Adrenal gland (tissue), 12 donors: ENCODE results near the gene AGPAT3. TPM values are rescaled to one million over a fixed set of nuclear protein-coding genes. Genes with fewer than 3 reads are reported as not detected.

Experiments
- DNase-seq, 7 donors: peaks; one replicate each; pipeline ENCODE4 v3.0.0-alpha.2; 2019 to 2020
- H3K27ac ChIP-seq, 5 donors: fragments of 200-600 bp; sonication (generic) in 4 of 5; 1 replicate in 3 of 5; 2 replicates in 2 of 5; pipeline versions ENCODE4 v1.5.1 to v1.8.0; 2016 to 2020; ENCODE audit warnings: mild to moderate bottlenecking in 1 of 5
- H3K27me3 ChIP-seq: fragments of 200-600 bp; 2 replicates; pipeline ENCODE4 v1.8.0; 2021
- H3K36me3 ChIP-seq, 2 donors: fragments of 200-600 bp; replicated peaks in 1 of 2; 1 replicate in 1 of 2; 2 replicates in 1 of 2; pipeline versions ENCODE4 v1.5.1 to v1.8.0; 2018 to 2022
- H3K4me1 ChIP-seq, 2 donors: fragments of 200-600 bp; replicated peaks in 1 of 2; 1 replicate in 1 of 2; 2 replicates in 1 of 2; pipeline versions ENCODE4 v1.5.1 to v1.8.0; 2018 to 2021
- H3K4me3 ChIP-seq, 4 donors: fragments of 200-600 bp; sonication (generic) in 3 of 4; one replicate each; pipeline ENCODE4 v1.5.1; 2016 to 2018
- H3K9me3 ChIP-seq, 3 donors: fragments of 200-600 bp; sonication (generic) in 1 of 3; replicated peaks in 1 of 3; 1 replicate in 2 of 3; 2 replicates in 1 of 3; pipeline versions ENCODE4 v1.5.1 to v1.8.0; 2016 to 2021
- CTCF ChIP-seq, 6 experiments: fragments of 450-650 bp in 4 of 6; fragments of 200-600 bp in 2 of 6; sonication (generic) in 1 of 6; IDR thresholded peaks; 1 replicate in 5 of 6; 2 replicates in 1 of 6; pipeline versions ENCODE4 v1.5.1 to v1.8.0; 2016 to 2021; ENCODE audit warnings: antibody characterized with exemption in 6 of 6, mild to moderate bottlenecking in 2 of 6, moderate library complexity in 1 of 6
- POLR2A ChIP-seq, 2 donors: fragments of 450-650 bp; IDR thresholded peaks; one replicate each; pipeline ENCODE4 v1.6.1; 2017; ENCODE audit warnings: antibody characterized with exemption in 2 of 2, mild to moderate bottlenecking in 2 of 2, moderate library complexity in 1 of 2
- WGBS, 4 donors: extraction: QIAGEN DNeasy Blood & Tissue Kit in 2 of 4; methylation state at CpG; one replicate each; pipeline versions ENCODE4 v1.1.5 to v1.1.7; 2013 to 2017; 5-methylcytosine and 5-hydroxymethylcytosine counted together
- intact Hi-C, 2 donors: fragments of 100-400 bp; cut with DNase I; formaldehyde crosslinking; loops; one replicate each; pipeline versions ENCODE4 v1.14.1 to v1.15.0; 2022 to 2023
- polyA plus RNA-seq, 3 donors: library from polyadenylated mRNA; stranded (reverse); fragments of 200-250 nt in 2 of 3; fragments of 350-450 nt in 1 of 3; fragmentation: Illumina TruSeq in 1 of 3; extraction: RNeasy Lipid Tissue Mini Kit (QIAGEN cat#74804) in 1 of 3; gene quantifications; one replicate each; pipeline ENCODE4 v1.2.3, GENCODE V29; 2013 to 2014
- total RNA-seq, 9 donors: library from RNA; depleted of rRNA in 4 of 9; stranded (reverse); fragments of >200 nt in 4 of 9; fragments of 120-200 nt in 1 of 9; fragmentation: NEBNext Ultra II Directional in 1 of 9; extraction: Animal tissue kit (Norgen Biotek cat#: 25700) in 1 of 9; gene quantifications; one replicate each; pipeline versions ENCODE4 v1.1.0 to v1.2.4, GENCODE V29; 2013 to 2023
- donor health status: healthy with polysubstance abuse.
- donor health status: Bipolar disorder and iron deficiency.
- donor health status: DM: yes; HTN: yes; CAD: no.
- donor health status: DM: no; HTN: no; CAD: no.
- donor health status: DM: no; HTN: no; CAD: no.
- donor health status: DM: yes; HTN: yes; CAD: no.

The AGPAT3 gene
- total and polyA plus RNA-seq, 12 donors, result 25.3 to 88.9 (median 47.8) TPM

GRCh38 chr21:43846430-43846829, 18.6 kb upstream of the AGPAT3 start:
- TF ChIP-seq POLR2A (IDR thresholded peaks at IDR 0.05), result no peak
- no peak for TF ChIP-seq CTCF (IDR thresholded peaks at IDR 0.05)
- 88 to 94% (median 92%) methylated on average over 6 of the region's 6 CpGs for WGBS, 4 donors
- no peak for DNase-seq
- Histone ChIP-seq H3K27me3 (no peaks in the 10 kb centered on the region), H3K27ac (no peak overlapping the region), H3K9me3 (no peaks in the 10 kb centered on the region), H3K36me3 (no peaks in the 10 kb centered on the region), H3K4me1 (no peaks in the 10 kb centered on the region), H3K4me3 (no peak overlapping the region)
- intact Hi-C loops, result no loop called here

- H3K36me3 ChIP-seq, result no peaks in the 10 kb centered on the region
- no peak overlapping the region for H3K27ac ChIP-seq
- TF ChIP-seq CTCF (IDR thresholded peaks at IDR 0.05) (no peak), POLR2A (IDR thresholded peaks at IDR 0.05) (no peak)
- no peaks in the 10 kb centered on the region for H3K27me3 ChIP-seq
- 86 to 93% (median 90%) methylated on average over 13 to 14 of the region's 14 CpGs for WGBS, 4 donors
- H3K9me3 ChIP-seq, result no peaks in the 10 kb centered on the region
- DNase-seq, result no peak
- H3K4me3 ChIP-seq, result no peak overlapping the region
- intact Hi-C loops, result no loop called here
- no peaks in the 10 kb centered on the region for H3K4me1 ChIP-seq
These were observed 17.7 kb upstream of the AGPAT3 start for GRCh38 chr21:43847301-43847700.

- DNase-seq, result no peak
- Histone ChIP-seq H3K4me3 (no peak overlapping the region), H3K36me3 (no peaks in the 10 kb centered on the region), H3K27ac (no peak overlapping the region), H3K4me1 (no peaks in the 10 kb centered on the region), H3K9me3 (no peaks in the 10 kb centered on the region), H3K27me3 (no peaks in the 10 kb centered on the region)
- intact Hi-C loops, result no loop called here
- no peak for TF ChIP-seq CTCF (IDR thresholded peaks at IDR 0.05)
- no peak for TF ChIP-seq POLR2A (IDR thresholded peaks at IDR 0.05)
- WGBS, 4 donors, result 90 to 93% (median 92%) methylated on average over 6 to 10 of the region's 10 CpGs
These were observed 16.3 kb upstream of the AGPAT3 start for GRCh38 chr21:43848771-43849170.

GRCh38 chr21:43849532-43850299, 15.3 kb upstream of the AGPAT3 start:
- no peak overlapping the region for H3K27ac ChIP-seq
- no peaks in the 10 kb centered on the region for H3K36me3 ChIP-seq
- H3K27me3 ChIP-seq, result no peaks in the 10 kb centered on the region
- H3K4me1 ChIP-seq, result no peaks in the 10 kb centered on the region
- H3K4me3 ChIP-seq, result no peak overlapping the region
- TF ChIP-seq CTCF (IDR thresholded peaks at IDR 0.05) (no peak), POLR2A (IDR thresholded peaks at IDR 0.05) (no peak)
- H3K9me3 ChIP-seq, result no peaks in the 10 kb centered on the region
- WGBS, 4 donors, result 71 to 80% (median 76%) methylated on average over 13 of the region's 13 CpGs
- intact Hi-C loops, result no loop called here
- DNase-seq, result no peak
